ENCODE measurements around the gene DNAJC10.

GRCh38 chr2:182694189-182694588 lies 21.9 kb upstream of the DNAJC10 start:
- TF ChIP-seq CTCF (IDR thresholded peaks at IDR 0.05; ENCODE audit: poor library complexity): no peak
- TF ChIP-seq EZH2 (IDR thresholded peaks at IDR 0.05; ENCODE audit: borderline replicate concordance): no peak
- TF ChIP-seq EZH2phosphoT487 (IDR thresholded peaks at IDR 0.05; ENCODE audit: low read depth, severe bottlenecking, unreplicated experiment): no peak
